ENCODE results near the gene NEGR1. TPM values are rescaled to one million over a fixed set of nuclear protein-coding genes. Genes with fewer than 3 reads are reported as not detected.

Gene NEGR1
- 10 to 100 TPM in 2 of 4 donors, 1 to 10 TPM in 2; 4.1 to 12.4 (median 10.2) TPM for total RNA-seq

DNA sequence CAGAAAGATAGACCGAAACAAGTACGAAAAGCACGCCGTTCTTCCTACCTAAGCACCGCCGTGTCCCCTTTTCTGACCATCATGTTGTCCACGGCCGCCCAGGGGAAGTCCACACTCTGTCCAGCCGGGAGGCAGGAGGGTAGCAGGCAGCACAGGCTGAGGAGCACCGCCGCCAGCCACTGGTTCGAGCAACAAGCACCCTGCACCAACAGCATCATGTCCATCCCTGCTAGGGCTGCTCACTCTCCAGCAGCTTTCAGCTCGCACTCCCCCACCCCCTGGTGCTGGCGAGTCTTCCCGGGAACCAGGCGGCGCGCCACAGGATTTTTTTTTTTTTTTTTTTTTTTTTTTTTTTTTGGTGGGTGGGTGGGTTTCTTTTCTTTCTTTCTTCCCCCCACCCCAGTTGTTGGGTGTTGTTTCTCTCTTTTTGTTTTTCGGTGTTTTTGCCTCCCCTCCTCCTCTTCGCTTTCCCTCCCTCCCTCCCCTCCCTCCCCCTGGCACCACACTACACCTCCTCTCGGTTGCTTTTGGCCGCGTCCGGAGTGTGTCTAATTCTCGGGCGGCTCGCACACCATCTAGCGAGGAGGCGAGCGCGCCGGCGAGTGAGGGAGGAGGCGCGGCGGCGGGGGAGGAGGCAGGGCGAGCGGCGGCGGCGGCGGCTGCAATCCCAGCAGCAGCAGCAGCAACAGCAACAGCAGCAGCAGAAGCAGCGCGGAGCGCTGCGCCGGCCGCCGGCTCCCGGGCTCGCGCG is at the start of gene NEGR1:
TSS of gene NEGR1 (minus strand) at position 269 of the 751 bp plus-strand sequence.
- Histone ChIP-seq H3K9me3 (no peaks in the 10 kb centered on the region), H3K4me3 (replicated peaks in 1 of 3) (peak within 1 kb of the TSS; percentile 37 to 64 (median 49)), H3K36me3 (no peaks in the 10 kb centered on the region), H3K27me3 (no peaks in the 10 kb centered on the region), H3K4me1 (peaks cover 0 to 6% of the 10 kb centered on the region in 2 donors), H3K27ac (peak within 1 kb of the TSS; percentile 84 to 94 (median 88))
- peak; percentile 89 to 90 for DNase-seq
- TF ChIP-seq, protein P1, sequence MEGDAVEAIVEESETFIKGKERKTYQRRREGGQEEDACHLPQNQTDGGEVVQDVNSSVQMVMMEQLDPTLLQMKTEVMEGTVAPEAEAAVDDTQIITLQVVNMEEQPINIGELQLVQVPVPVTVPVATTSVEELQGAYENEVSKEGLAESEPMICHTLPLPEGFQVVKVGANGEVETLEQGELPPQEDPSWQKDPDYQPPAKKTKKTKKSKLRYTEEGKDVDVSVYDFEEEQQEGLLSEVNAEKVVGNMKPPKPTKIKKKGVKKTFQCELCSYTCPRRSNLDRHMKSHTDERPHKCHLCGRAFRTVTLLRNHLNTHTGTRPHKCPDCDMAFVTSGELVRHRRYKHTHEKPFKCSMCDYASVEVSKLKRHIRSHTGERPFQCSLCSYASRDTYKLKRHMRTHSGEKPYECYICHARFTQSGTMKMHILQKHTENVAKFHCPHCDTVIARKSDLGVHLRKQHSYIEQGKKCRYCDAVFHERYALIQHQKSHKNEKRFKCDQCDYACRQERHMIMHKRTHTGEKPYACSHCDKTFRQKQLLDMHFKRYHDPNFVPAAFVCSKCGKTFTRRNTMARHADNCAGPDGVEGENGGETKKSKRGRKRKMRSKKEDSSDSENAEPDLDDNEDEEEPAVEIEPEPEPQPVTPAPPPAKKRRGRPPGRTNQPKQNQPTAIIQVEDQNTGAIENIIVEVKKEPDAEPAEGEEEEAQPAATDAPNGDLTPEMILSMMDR (IDR thresholded peaks at IDR 0.05) = peak in 1 of 6 experiments; percentile 16
- TF ChIP-seq POLR2A (IDR thresholded peaks at IDR 0.05) = peak in 1 of 2 donors; percentile 72
- 0 to 1% methylated on average over 43 to 54 of the region's 54 CpGs for WGBS, 2 donors
- intact Hi-C loops (cut with DNase I) = no loop called here

DNA sequence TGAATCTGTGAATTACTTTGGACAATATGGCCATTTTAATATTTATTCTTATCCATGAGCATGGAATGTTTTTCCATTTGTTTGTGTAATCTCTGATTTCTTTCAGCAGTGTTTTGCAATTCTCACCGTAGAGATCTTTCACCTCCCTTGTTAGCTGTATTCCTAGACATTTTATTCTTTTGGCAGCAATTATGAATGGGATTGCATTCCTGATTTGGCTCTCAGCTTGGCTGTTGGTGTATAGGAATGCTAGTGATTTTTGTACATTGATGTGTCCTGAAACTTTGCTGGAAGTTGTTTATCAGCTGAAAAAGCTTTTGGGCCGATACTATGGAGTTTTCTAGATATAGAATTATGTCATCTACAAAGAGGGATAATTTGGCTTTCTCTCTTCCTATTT is 44.2 kb upstream of the NEGR1 start:
- H3K4me1 ChIP-seq = no peaks in the 10 kb centered on the region
- intact Hi-C loops (cut with DNase I) = no loop called here
- H3K27me3 ChIP-seq = no peaks in the 10 kb centered on the region
- WGBS, 2 donors = 72 to 81% methylated on average over 2 of the region's 2 CpGs
- no peak overlapping the region for H3K27ac ChIP-seq
- H3K4me3 ChIP-seq (replicated peaks in 1 of 3) = no peak overlapping the region
- no peak for TF ChIP-seq POLR2A (IDR thresholded peaks at IDR 0.05)
- TF ChIP-seq, protein P1 (IDR thresholded peaks at IDR 0.05) = no peak
- H3K36me3 ChIP-seq = no peaks in the 10 kb centered on the region
- no peak for DNase-seq
- no peaks in the 10 kb centered on the region for H3K9me3 ChIP-seq

DNA sequence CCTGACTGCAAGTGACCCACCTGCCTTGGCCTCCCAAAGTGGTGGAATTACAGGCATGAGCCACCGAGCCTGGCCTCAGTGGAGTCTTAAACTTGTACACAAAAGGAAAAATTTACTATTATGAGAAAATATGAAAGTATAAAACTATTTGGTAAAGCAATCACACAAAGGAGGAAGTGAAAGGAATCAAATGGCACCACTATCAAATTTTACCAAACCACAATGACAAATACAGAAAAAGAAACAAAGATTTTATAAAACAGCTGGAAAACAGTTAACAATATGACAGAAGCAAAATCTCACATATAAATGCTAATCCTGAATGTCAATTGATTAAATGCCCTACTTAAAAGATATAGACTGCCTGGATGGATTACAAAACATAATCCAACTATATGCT is 42.1 kb upstream of the NEGR1 start:
- WGBS, 2 donors = 77 to 94% methylated on average over 1 of the region's 1 CpG
- H3K4me1 ChIP-seq = no peaks in the 10 kb centered on the region
- intact Hi-C loops (cut with DNase I) = no loop called here

DNA sequence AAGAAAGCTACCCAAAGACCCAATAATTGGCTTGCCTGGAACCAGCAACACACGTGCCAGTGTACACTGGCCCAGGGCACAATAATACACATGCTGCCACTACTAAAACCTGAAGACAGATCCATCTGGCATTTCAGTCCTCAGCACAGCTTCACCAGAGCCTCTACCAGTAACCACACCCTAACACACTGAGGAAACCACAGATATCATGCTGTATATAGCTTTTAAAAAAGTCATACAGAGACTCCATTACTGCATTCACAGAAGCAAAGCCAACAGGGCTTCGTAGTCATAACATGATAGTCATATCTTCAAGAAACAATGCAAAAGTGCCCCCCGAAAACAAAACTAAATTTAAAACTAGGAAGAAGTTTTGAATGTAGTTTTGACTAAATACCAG is 40.6 kb upstream of the NEGR1 start:
- Histone ChIP-seq H3K4me1 (no peaks in the 10 kb centered on the region), H3K27me3 (no peaks in the 10 kb centered on the region), H3K4me3 (replicated peaks in 1 of 3) (no peak overlapping the region), H3K9me3 (no peaks in the 10 kb centered on the region), H3K36me3 (no peaks in the 10 kb centered on the region), H3K27ac (no peak overlapping the region)
- DNase-seq = no peak
- TF ChIP-seq, protein P1 (IDR thresholded peaks at IDR 0.05) = no peak
- TF ChIP-seq POLR2A (IDR thresholded peaks at IDR 0.05) = no peak
- 91 to 94% methylated on average over 2 to 3 of the region's 3 CpGs for WGBS, 2 donors
- intact Hi-C loops (cut with DNase I) = no loop called here

More for the DNA sequence above, 42.1 kb upstream of the NEGR1 start:
- Histone ChIP-seq H3K4me3 (replicated peaks in 1 of 3) (no peak overlapping the region), H3K36me3 (no peaks in the 10 kb centered on the region), H3K27me3 (no peaks in the 10 kb centered on the region), H3K9me3 (no peaks in the 10 kb centered on the region), H3K27ac (no peak overlapping the region)
- no peak for DNase-seq
- TF ChIP-seq POLR2A (IDR thresholded peaks at IDR 0.05) = no peak
- TF ChIP-seq, protein P1 (IDR thresholded peaks at IDR 0.05) = no peak

DNA sequence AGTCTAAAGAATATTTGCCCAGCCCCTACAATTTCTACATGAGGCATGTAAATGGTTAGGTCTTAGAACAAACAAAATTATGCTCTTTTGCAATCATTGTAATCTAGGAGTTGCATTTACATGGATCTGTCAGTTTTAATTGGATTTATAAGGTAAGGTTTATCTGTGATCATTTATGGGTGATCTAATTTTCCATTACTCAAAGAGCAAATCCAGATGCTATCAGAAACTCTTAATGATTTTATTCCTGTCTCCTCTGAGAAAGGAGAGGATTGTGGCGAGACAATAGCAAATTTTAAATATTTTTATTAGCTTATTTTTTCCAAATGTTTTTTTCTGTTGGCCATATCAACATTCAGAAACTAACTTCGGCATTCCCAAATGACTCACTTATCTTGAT is 14.2 kb upstream of the NEGR1 start:
- H3K27me3 ChIP-seq = no peaks in the 10 kb centered on the region
- no peak overlapping the region for H3K27ac ChIP-seq
- intact Hi-C loops (cut with DNase I) = no loop called here
- TF ChIP-seq, protein P1 (IDR thresholded peaks at IDR 0.05) = no peak
- TF ChIP-seq POLR2A (IDR thresholded peaks at IDR 0.05) = no peak
- no peaks in the 10 kb centered on the region for H3K9me3 ChIP-seq
- 83 to 89% methylated on average over 2 of the region's 2 CpGs for WGBS, 2 donors
- no peak overlapping the region for H3K4me3 ChIP-seq (replicated peaks in 1 of 3)
- DNase-seq = no peak
- no peaks in the 10 kb centered on the region for H3K4me1 ChIP-seq
- H3K36me3 ChIP-seq = no peaks in the 10 kb centered on the region

Data from thyroid gland (tissue), 4 donors.